ENCODE results near the gene RFX8. TPM values are rescaled to one million over a fixed set of nuclear protein-coding genes. Genes with fewer than 3 reads are reported as not detected.
A peak's percentile ranks its signal among the peaks of the same experiment; 100 is the strongest.

RFX8 gene
- total RNA-seq, 4 donors from 2014 or later = 2.6 to 3.9 TPM; not detected in 2

DNA sequence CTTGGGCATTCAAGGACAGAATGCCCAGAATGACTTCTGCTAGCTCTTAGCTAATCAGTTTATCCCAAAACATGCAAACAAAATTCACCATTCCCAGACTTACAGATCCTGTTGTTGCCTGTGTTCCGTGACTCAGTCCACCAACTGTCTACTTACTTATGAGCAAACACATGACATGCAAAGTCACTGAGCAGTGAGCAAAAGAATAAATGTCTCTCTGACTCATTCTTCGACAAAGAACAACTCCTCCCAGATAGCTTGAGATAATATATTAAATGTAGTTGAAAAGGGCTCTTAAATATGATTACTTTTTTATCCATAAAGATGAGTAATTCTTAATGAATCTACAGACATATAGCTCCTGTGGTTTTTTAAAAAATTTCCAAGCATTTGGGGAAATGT, 78.6 kb downstream of the RFX8 start:
- no peak for DNase-seq (ENCODE audit: low spot score)
- TF ChIP-seq, protein P1, sequence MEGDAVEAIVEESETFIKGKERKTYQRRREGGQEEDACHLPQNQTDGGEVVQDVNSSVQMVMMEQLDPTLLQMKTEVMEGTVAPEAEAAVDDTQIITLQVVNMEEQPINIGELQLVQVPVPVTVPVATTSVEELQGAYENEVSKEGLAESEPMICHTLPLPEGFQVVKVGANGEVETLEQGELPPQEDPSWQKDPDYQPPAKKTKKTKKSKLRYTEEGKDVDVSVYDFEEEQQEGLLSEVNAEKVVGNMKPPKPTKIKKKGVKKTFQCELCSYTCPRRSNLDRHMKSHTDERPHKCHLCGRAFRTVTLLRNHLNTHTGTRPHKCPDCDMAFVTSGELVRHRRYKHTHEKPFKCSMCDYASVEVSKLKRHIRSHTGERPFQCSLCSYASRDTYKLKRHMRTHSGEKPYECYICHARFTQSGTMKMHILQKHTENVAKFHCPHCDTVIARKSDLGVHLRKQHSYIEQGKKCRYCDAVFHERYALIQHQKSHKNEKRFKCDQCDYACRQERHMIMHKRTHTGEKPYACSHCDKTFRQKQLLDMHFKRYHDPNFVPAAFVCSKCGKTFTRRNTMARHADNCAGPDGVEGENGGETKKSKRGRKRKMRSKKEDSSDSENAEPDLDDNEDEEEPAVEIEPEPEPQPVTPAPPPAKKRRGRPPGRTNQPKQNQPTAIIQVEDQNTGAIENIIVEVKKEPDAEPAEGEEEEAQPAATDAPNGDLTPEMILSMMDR (IDR thresholded peaks at IDR 0.05) = no peak
- no peak for ATAC-seq (ENCODE audit: low FRiP score)

GRCh38 chr2:101395545-101396315, 79.2 kb downstream of the RFX8 start:
- DNase-seq (ENCODE audit: low spot score) (no peak), ATAC-seq (ENCODE audit: low FRiP score) (no peak)
- TF ChIP-seq, protein P1 (IDR thresholded peaks at IDR 0.05) = no peak

- DNase-seq (ENCODE audit: low spot score) = no peak
- ATAC-seq (ENCODE audit: low FRiP score) = peak; percentile 50
- TF ChIP-seq, protein P1 (IDR thresholded peaks at IDR 0.05) = no peak
These were observed 86.7 kb downstream of the RFX8 start for GRCh38 chr2:101388232-101388631.

GRCh38 chr2:101387151-101387834, 87.6 kb downstream of the RFX8 start, which contains the start of gene CREG2:
CREG2 (minus strand) TSS chr2:101387503; CDS start chr2:101387457, 46 bp downstream.
- DNase-seq (ENCODE audit: low spot score) (no peak), ATAC-seq (ENCODE audit: low FRiP score) (peak; percentile 75)
- TF ChIP-seq, protein P1 (IDR thresholded peaks at IDR 0.05) = no peak

- TF ChIP-seq, protein P1 (IDR thresholded peaks at IDR 0.05) = no peak
- ATAC-seq (ENCODE audit: low FRiP score) (peak; percentile 12), DNase-seq (ENCODE audit: low spot score) (no peak)
These were observed 88.2 kb downstream of the RFX8 start for GRCh38 chr2:101386599-101387150.

DNA sequence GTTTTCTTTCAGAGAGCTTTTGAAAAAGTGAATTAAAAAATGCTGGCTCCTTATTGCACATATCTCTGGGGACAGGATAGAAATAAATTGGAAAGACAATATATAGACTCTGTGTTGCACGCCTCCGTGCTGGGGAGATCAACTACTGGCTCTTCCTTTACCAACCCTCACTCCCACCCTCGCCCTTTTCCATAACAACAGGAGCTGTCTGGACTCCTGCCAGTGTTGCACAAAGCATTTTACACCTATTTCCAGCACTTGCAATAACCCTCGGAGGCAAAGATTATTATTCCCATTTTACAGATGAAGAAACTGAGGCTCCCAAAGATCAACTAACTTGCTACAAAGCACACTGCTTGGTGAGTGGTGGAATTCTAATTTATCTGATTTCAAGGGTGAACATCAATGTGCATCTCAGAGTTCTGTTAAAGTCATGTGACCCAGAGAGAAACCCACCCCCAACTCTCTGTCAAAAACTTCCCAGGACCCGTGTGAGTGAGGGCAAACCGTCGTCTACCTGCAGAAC, 91.8 kb downstream of the RFX8 start:
- DNase-seq (ENCODE audit: low spot score) (no peak), ATAC-seq (ENCODE audit: low FRiP score) (no peak)
- TF ChIP-seq, protein P1 (IDR thresholded peaks at IDR 0.05) = no peak
